Epithelial cell of esophagus (primary cell): ENCODE results near the gene GUCA2B.

Source experiments
- DNase-seq: peaks from one replicate; pipeline ENCODE4 v3.0.0; 2010; ENCODE audit warnings: low read depth
- H3K4me3 ChIP-seq: 2 replicates; pipeline ENCODE4 v1.5.1; 2011; ENCODE audit warnings: mild to moderate bottlenecking, low read length, control low read depth
- TF ChIP-seq, protein P1 (sequence below): IDR thresholded peaks from 2 replicates; pipeline ENCODE4 v1.5.1; 2011; ENCODE audit warnings: low read depth, mild to moderate bottlenecking, low read length, control low read depth, inconsistent platforms; ENCODE audit not compliant: insufficient read depth; ENCODE audit errors: missing control alignments

The GUCA2B gene

DNA sequence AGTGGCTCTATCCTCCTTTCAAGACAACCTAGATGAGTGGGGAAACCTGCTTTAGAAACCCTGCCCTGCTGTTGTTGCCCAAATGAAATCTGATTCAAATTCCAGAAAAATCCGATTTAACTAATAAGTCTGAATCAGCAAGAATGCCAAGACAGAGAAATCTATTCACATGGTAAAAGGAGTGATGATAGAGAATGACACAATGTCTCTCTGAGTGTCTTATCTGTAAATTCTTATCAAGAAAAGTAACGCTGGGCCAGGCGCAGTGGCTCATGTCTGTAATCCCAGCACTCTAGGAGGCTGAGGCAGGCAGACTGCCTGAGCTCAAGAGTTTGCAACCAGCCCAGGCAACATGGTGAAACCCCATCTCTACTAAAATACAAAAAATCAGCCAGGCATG, 25.0 kb downstream of the GUCA2B start:
- TF ChIP-seq, protein P1, sequence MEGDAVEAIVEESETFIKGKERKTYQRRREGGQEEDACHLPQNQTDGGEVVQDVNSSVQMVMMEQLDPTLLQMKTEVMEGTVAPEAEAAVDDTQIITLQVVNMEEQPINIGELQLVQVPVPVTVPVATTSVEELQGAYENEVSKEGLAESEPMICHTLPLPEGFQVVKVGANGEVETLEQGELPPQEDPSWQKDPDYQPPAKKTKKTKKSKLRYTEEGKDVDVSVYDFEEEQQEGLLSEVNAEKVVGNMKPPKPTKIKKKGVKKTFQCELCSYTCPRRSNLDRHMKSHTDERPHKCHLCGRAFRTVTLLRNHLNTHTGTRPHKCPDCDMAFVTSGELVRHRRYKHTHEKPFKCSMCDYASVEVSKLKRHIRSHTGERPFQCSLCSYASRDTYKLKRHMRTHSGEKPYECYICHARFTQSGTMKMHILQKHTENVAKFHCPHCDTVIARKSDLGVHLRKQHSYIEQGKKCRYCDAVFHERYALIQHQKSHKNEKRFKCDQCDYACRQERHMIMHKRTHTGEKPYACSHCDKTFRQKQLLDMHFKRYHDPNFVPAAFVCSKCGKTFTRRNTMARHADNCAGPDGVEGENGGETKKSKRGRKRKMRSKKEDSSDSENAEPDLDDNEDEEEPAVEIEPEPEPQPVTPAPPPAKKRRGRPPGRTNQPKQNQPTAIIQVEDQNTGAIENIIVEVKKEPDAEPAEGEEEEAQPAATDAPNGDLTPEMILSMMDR: no peak
- no peak overlapping the region for H3K4me3 ChIP-seq
- DNase-seq: no peak

DNA sequence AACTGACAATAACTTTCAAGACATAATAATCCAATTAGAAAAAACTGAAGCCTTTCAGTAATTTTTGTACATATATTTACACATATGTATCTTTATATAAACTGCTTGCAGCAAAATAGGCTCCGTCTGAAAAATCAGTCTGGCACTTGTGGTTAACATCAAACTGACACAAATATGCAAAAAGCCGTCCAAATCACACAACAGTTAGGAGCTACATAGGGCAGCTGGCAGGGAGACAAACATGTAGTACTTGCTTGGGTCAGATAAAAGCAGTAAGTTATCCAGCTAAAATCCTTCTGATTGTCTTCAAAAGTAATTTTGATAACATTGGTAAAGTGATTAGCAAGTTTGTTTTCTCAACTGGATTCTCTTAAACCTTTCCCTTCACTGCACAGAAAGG, 26.1 kb downstream of the GUCA2B start:
- TF ChIP-seq, protein P1: no peak

DNA sequence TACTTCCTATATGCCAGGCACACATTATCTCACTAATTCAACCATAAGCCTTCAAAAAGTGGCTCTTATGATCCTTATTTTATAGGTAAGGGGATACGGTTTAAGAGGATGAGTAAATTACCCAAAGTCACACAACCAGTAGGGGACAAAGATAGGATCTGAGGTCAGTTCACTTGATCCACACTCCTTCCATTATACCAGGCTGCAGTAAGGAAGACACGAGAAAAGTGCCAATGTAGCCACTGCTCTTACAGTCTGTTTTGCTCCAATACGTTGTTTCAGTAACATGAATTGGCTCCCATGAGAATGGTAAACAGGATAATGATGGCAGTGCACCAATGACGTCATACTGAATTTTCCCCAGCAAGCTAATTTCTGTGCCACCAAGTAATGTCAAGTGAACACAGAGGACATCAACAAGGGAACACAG, 26.7 kb downstream of the GUCA2B start:
- DNase-seq: no peak
- no peak overlapping the region for H3K4me3 ChIP-seq
- TF ChIP-seq, protein P1: no peak

More for the DNA sequence above, 26.1 kb downstream of the GUCA2B start:
- no peak for DNase-seq
- H3K4me3 ChIP-seq: no peak overlapping the region

DNA sequence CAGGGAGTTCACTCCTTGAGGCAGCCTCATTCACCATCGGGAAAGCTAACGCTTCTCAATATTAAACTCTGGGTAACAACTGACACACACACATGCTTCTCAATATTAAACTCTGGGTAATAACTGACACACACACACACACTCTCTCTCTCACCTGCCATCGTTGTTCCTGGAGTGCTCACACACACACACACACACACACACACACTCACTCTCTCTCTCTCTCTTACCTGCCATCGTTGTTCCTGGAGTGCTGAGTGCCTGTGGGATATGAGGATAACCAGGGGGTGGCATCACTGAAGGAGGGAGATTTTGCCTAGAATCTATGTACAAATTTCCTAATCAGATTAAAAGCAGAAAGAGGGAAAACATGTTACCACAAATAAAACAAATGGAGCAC, 28.5 kb downstream of the GUCA2B start:
- DNase-seq: no peak
- no peak overlapping the region for H3K4me3 ChIP-seq
- TF ChIP-seq, protein P1: no peak

DNA sequence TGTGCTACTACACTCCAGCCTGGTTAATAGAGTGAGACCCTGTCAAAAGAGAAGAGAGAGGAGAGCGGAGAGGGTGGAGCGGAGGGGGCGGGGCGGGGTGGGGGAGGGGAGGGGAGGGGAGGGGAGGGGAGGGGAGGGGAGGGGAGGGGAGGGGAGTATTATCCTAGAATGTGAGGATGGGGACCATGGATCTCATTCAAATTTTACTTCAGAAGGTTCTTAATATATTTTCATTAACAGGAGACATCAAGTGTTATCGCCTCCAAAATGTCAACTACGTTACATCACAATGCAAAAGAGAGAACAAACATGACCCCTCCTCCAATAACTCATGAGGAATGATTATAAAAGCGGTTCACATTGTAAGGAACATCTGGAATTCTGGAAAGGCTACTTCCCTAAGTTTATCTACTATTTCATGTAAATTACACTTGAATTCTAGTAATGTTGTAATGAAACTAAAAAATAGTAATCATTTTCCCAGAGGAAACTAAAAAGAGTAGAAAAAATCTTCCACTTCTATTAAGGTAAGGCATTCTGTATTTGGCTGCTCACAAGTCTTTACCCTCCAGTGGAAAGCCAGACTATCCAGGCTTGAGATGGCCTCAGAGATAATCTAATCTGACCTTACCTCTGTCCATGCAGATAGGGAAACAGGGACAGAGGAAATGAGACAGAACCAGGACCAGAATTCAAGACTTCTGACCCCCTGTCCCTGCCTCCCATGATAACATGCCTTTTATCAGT, 30.2 kb downstream of the GUCA2B start:
- no peak overlapping the region for H3K4me3 ChIP-seq
- DNase-seq: no peak
- TF ChIP-seq, protein P1: no peak

DNA sequence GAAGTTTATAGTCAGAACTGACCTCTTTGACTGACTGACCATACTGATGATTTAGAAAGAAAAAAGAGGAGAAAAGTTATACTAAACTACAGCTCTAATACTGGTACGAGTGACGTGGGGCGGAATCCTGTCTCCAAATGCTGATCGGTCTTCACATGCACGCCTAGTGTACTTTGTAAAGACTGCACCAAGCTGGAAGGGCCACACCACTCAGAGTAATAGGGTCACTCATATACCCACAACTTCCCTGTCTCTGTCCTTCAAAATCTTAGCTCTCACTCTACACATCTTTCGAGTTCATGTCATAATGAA, 30.7 kb downstream of the GUCA2B start:
- TF ChIP-seq, protein P1: no peak

DNA sequence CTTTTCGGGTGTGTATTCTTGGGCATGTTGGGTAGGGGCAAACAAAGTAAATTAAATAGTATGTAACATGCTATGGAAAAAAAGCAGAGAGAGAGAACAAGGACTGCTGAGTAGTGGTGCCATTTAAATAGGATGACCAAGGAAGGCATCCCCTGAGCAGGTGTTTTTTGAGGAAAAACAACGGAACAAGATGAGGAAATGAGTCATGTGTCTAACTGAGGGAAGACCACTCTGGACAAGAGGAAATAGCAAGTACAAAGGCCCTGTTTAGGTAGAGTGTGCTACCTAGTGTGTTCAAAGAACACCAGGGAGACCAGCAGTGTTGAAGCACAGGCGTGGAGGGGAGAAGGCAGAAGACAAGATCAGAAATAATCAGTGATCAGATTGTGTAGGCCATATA, 31.4 kb downstream of the GUCA2B start:
- no peak for DNase-seq
- TF ChIP-seq, protein P1: no peak
- no peak overlapping the region for H3K4me3 ChIP-seq

More for the DNA sequence above, 30.7 kb downstream of the GUCA2B start:
- DNase-seq: no peak
- H3K4me3 ChIP-seq: no peak overlapping the region
